HEK293T (cell line): ENCODE measurements around the gene CCL24.

Experiments used
- BHLHE40 ChIP-seq: fragments of 450-650 bp; IDR thresholded peaks from 2 replicates; pipeline ENCODE4 v1.6.1; 2016; ENCODE audit warnings: mild to moderate bottlenecking, moderate library complexity, borderline replicate concordance
- FOXA1 ChIP-seq: fragments of 450-650 bp; IDR thresholded peaks from 2 replicates; pipeline ENCODE4 v1.6.1; 2016; ENCODE audit warnings: mild to moderate bottlenecking
- FOXK2 ChIP-seq: fragments of 450-650 bp; IDR thresholded peaks from 2 replicates; pipeline ENCODE4 v1.6.1; 2016; ENCODE audit warnings: mild to moderate bottlenecking
- FOXM1 ChIP-seq: fragments of 450-650 bp; IDR thresholded peaks from 2 replicates; pipeline ENCODE4 v1.6.1; 2017; ENCODE audit warnings: mild to moderate bottlenecking, borderline replicate concordance
- PKNOX1 ChIP-seq: fragments of 450-650 bp; IDR thresholded peaks from 2 replicates; pipeline ENCODE4 v1.6.1; 2016
- SP1 ChIP-seq: fragments of 450-650 bp; IDR thresholded peaks from 2 replicates; pipeline ENCODE4 v1.6.1; 2017
- TARDBP ChIP-seq: fragments of 450-650 bp; IDR thresholded peaks from 2 replicates; pipeline ENCODE4 v1.6.1; 2016
- ZNF384 ChIP-seq: fragments of 450-650 bp; IDR thresholded peaks from 2 replicates; pipeline ENCODE4 v1.6.1; 2016

- TF ChIP-seq FOXA1 (no peak), SP1 (no peak), TARDBP (no peak), FOXK2 (no peak), FOXM1 (no peak), PKNOX1 (no peak), ZNF384 (no peak), BHLHE40 (no peak)
These were observed 17.2 kb downstream of the CCL24 start for GRCh38 chr7:75796420-75796819.
